HCT116 (cell line): Measurements from ENCODE around the gene CCM2.

ENCODE experiments used
- POLR2A ChIP-seq: IDR thresholded peaks from 2 replicates; pipeline ENCODE4 v1.7.0; 2011; ENCODE audit warnings: borderline replicate concordance; ENCODE audit not compliant: insufficient read depth, insufficient read length; ENCODE audit errors: extremely low read depth
- TF ChIP-seq, protein P1 (sequence below), 3 experiments: fragments of 200-600 bp in 1 of 3; sonication (generic) in 1 of 3; IDR thresholded peaks in 2 of 3; conservative IDR thresholded peaks in 1 of 3; 2 replicates each; pipeline ENCODE4 v1.5.1; 2012 to 2017; ENCODE audit warnings: low read depth in 2 of 3, low read length in 2 of 3, antibody characterized with exemption in 1 of 3, borderline replicate concordance in 1 of 3, control low read depth in 1 of 3, mild to moderate bottlenecking in 1 of 3, mixed read lengths in 1 of 3, mixed run types in 1 of 3, moderate library complexity in 1 of 3; ENCODE audit not compliant: insufficient read depth in 1 of 3

DNA sequence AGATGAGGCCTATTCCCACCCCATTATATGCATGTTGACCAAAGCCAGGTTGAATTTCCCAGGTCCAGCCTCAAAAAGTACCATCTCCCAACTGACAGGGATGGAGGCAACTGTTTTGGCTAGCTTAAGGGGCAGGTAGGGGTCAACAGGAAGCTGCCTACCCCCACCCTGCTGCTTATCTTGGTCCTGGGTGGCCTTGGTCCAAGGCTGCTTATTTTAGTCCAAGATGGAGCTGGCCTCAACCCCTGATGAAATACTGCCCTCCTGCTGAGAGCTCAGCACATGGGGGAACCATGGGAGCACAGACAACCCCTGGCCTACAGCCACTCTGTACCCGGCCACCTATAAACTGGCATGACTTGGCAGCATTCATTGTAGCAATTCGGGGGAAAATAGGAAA, 44.3 kb upstream of the CCM2 start:
- no peak for TF ChIP-seq POLR2A
- TF ChIP-seq, protein P1, sequence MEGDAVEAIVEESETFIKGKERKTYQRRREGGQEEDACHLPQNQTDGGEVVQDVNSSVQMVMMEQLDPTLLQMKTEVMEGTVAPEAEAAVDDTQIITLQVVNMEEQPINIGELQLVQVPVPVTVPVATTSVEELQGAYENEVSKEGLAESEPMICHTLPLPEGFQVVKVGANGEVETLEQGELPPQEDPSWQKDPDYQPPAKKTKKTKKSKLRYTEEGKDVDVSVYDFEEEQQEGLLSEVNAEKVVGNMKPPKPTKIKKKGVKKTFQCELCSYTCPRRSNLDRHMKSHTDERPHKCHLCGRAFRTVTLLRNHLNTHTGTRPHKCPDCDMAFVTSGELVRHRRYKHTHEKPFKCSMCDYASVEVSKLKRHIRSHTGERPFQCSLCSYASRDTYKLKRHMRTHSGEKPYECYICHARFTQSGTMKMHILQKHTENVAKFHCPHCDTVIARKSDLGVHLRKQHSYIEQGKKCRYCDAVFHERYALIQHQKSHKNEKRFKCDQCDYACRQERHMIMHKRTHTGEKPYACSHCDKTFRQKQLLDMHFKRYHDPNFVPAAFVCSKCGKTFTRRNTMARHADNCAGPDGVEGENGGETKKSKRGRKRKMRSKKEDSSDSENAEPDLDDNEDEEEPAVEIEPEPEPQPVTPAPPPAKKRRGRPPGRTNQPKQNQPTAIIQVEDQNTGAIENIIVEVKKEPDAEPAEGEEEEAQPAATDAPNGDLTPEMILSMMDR (IDR thresholded peaks at IDR 0.05 in 2 of 3, conservative IDR thresholded peaks at IDR 0.05 in 1 of 3; ENCODE audit: borderline replicate concordance in 1 of 3, insufficient read depth in 1 of 3, low read depth in 2 of 3, low read length in 2 of 3), result no peak
